HG03175 (cell line): ENCODE data around the gene LCE4A.

Experiments used
- ATAC-seq: cut with Tn5 transposase; IDR thresholded peaks from one replicate; pipeline ENCODE4 v1.9.1; 2021; ENCODE audit warnings: mild to moderate bottlenecking, moderate library complexity; ENCODE audit not compliant: unreplicated experiment

Gene LCE4A

GRCh38 chr1:152745289-152745704 lies 37.3 kb downstream of the LCE4A start:
- ATAC-seq, result no peak

GRCh38 chr1:152745765-152746444 lies 37.9 kb downstream of the LCE4A start:
- no peak for ATAC-seq

GRCh38 chr1:152747831-152748230 lies 39.9 kb downstream of the LCE4A start:
- ATAC-seq, result no peak

- ATAC-seq, result no peak
Measured at GRCh38 chr1:152752225-152752624, 44.3 kb downstream of the LCE4A start.

GRCh38 chr1:152753586-152753985 lies 45.6 kb downstream of the LCE4A start:
- ATAC-seq, result no peak

- no peak for ATAC-seq
Measured at GRCh38 chr1:152756872-152757271, 48.9 kb downstream of the LCE4A start.

GRCh38 chr1:152757747-152758146 lies 49.8 kb downstream of the LCE4A start, which contains the start of gene KPRP:
Gene KPRP (plus strand): TSS chr1:152758025. CDS start chr1:152759589, 1,564 bp downstream.
- ATAC-seq, result no peak

- no peak for ATAC-seq
Measured at GRCh38 chr1:152758636-152759035, 50.7 kb downstream of the LCE4A start.
